Small intestine (tissue), 7 donors: ENCODE results near the gene RBFOX2. TPM values are rescaled to one million over a fixed set of nuclear protein-coding genes. Genes with fewer than 3 reads are reported as not detected.

Experiments used
- DNase-seq, 2 donors: peaks; one replicate each; pipeline versions ENCODE4 v3.0.0 to v3.0.0-alpha.2; 2013
- FAIRE-seq: peaks from 2 replicates; lab custom pipeline; 2012; peaks lifted over from hg19 to GRCh38; lab: Jason Lieb, UNC
- H3K27ac ChIP-seq, 3 donors: one replicate each; pipeline ENCODE4 v1.5.1; 2013; ENCODE audit warnings: low read length in 2 of 3, mild to moderate bottlenecking in 2 of 3, control low read depth in 1 of 3, inconsistent platforms in 1 of 3, low read depth in 1 of 3, moderate library complexity in 1 of 3
- H3K27me3 ChIP-seq, 3 donors: one replicate each; pipeline ENCODE4 v1.6.1; 2013; ENCODE audit warnings: low read length in 3 of 3, inconsistent platforms in 1 of 3; ENCODE audit not compliant: control insufficient read depth in 3 of 3, insufficient read depth in 3 of 3
- H3K36me3 ChIP-seq, 3 donors: one replicate each; pipeline ENCODE4 v1.6.1; 2013; ENCODE audit warnings: low read length in 3 of 3, inconsistent platforms in 1 of 3, low read depth in 1 of 3, mild to moderate bottlenecking in 1 of 3, moderate library complexity in 1 of 3; ENCODE audit not compliant: control insufficient read depth in 3 of 3, insufficient read depth in 2 of 3
- H3K4me1 ChIP-seq, 3 donors: one replicate each; pipeline ENCODE4 v1.6.1; 2013; ENCODE audit warnings: low read length in 2 of 3, inconsistent platforms in 1 of 3, low read depth in 1 of 3, mild to moderate bottlenecking in 1 of 3, moderate library complexity in 1 of 3; ENCODE audit not compliant: control insufficient read depth in 3 of 3, insufficient read depth in 2 of 3
- H3K4me3 ChIP-seq, 3 donors: one replicate each; pipeline ENCODE4 v1.5.1; 2013; ENCODE audit warnings: low read length in 3 of 3, control low read depth in 1 of 3, inconsistent platforms in 1 of 3, low read depth in 1 of 3, mild to moderate bottlenecking in 1 of 3, moderate library complexity in 1 of 3
- H3K9me3 ChIP-seq, 2 donors: one replicate each; pipeline ENCODE4 v1.6.1; 2013; ENCODE audit warnings: low read depth in 1 of 2, low read length in 1 of 2; ENCODE audit not compliant: control insufficient read depth in 2 of 2, insufficient read depth in 1 of 2
- WGBS, 3 donors: extraction: QIAGEN DNeasy Blood & Tissue Kit; methylation state at CpG; one replicate each; pipeline ENCODE4 v1.1.7; 2013; 5-methylcytosine and 5-hydroxymethylcytosine counted together
- polyA plus RNA-seq, 4 donors: library from polyadenylated mRNA; stranded (reverse) in 3 of 4; unstranded in 1 of 4; fragments of 200-250 nt in 3 of 4; fragments of 120-200 nt in 1 of 4; gene quantifications; one replicate each; pipeline versions ENCODE4 v1.2.1 to v1.2.3, GENCODE V29; 2013
- donor health status: healthy with polysubstance abuse.
- donor health status: control.
- donor health status: control.
- donor health status: Bipolar disorder and iron deficiency.
- donor health status: healthy.

RBFOX2 gene
- polyA plus RNA-seq, 4 donors: 12.3 to 43.1 (median 23.8) TPM

DNA sequence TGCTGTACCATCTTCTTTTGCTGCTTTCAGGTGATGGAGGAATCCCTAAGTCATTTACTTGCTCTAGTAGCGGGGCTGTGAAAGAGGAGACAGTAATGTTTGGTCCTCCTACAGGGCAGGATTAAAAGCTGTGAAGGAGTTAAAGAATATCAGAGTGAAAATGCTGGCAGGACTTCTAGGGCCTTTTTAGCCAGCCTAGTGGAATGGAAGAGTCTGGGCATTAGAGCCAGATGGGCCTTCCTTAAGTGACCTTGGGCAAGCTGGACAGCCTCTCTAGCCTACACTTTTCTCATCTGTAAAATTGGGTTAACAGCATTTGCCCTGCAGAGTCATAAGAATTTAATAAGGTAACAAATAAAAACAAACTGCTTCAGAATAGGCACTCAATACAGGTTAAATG, 114.7 kb downstream of the RBFOX2 start:
- H3K4me1 ChIP-seq: peaks cover 4 to 24% (median 8%) of the 10 kb centered on the region in 3 donors
- no peaks in the 10 kb centered on the region for H3K36me3 ChIP-seq
- no peaks in the 10 kb centered on the region for H3K27me3 ChIP-seq
- WGBS, 3 donors: 71 to 91% (median 74%) methylated on average over 1 of the region's 1 CpG
- peak overlapping the region in 1 of 3 donors; percentile 77 for H3K27ac ChIP-seq
- DNase-seq (no peak), FAIRE-seq (no peak)
- H3K9me3 ChIP-seq: no peaks in the 10 kb centered on the region
- no peak overlapping the region for H3K4me3 ChIP-seq

GRCh38 chr22:35912658-35913057, 116.0 kb downstream of the RBFOX2 start:
- Histone ChIP-seq H3K4me1 (peaks cover 4 to 24% (median 5%) of the 10 kb centered on the region in 3 donors), H3K27me3 (no peaks in the 10 kb centered on the region), H3K9me3 (no peaks in the 10 kb centered on the region), H3K36me3 (no peaks in the 10 kb centered on the region), H3K4me3 (no peak overlapping the region), H3K27ac (peak overlapping the region in 1 of 3 donors; percentile 57)
- 10 to 49% (median 21%) methylated on average over 1 of the region's 1 CpG for WGBS, 3 donors
- FAIRE-seq: no peak
- DNase-seq: peak; percentile 58 to 76

DNA sequence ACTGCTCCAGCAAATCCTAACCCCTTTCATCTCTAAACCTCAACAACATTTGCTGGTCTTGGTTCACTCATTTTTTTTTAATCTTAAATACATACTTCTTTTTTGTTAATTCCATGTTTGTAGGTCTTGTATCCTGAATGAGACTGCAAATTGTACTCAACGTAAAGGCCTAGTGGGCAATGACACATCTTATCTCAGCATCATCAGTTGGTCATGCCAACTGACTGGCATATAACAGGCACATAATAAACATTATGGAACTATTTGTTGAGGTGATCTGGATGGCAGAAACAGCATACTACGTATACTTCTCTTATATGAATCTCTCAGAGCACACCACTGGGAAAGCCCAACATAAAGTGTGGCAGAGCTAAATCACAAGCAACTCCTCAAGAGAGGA, 116.7 kb downstream of the RBFOX2 start:
- 46 to 77% (median 71%) methylated on average over 2 of the region's 2 CpGs for WGBS, 3 donors
- H3K27ac ChIP-seq: no peak overlapping the region
- peaks cover 4 to 24% (median 5%) of the 10 kb centered on the region in 3 donors for H3K4me1 ChIP-seq
- DNase-seq: no peak
- no peak for FAIRE-seq
- H3K36me3 ChIP-seq: no peaks in the 10 kb centered on the region
- no peaks in the 10 kb centered on the region for H3K9me3 ChIP-seq
- no peak overlapping the region for H3K4me3 ChIP-seq
- H3K27me3 ChIP-seq: no peaks in the 10 kb centered on the region

GRCh38 chr22:35910926-35911325, 117.7 kb downstream of the RBFOX2 start:
- WGBS, 3 donors: 51 to 67% (median 59%) methylated on average over 2 of the region's 2 CpGs
- DNase-seq: no peak
- H3K9me3 ChIP-seq: no peaks in the 10 kb centered on the region
- peaks cover 4 to 23% (median 5%) of the 10 kb centered on the region in 3 donors for H3K4me1 ChIP-seq
- H3K4me3 ChIP-seq: no peak overlapping the region
- H3K27ac ChIP-seq: no peak overlapping the region
- no peaks in the 10 kb centered on the region for H3K36me3 ChIP-seq
- FAIRE-seq: no peak
- H3K27me3 ChIP-seq: no peaks in the 10 kb centered on the region

DNA sequence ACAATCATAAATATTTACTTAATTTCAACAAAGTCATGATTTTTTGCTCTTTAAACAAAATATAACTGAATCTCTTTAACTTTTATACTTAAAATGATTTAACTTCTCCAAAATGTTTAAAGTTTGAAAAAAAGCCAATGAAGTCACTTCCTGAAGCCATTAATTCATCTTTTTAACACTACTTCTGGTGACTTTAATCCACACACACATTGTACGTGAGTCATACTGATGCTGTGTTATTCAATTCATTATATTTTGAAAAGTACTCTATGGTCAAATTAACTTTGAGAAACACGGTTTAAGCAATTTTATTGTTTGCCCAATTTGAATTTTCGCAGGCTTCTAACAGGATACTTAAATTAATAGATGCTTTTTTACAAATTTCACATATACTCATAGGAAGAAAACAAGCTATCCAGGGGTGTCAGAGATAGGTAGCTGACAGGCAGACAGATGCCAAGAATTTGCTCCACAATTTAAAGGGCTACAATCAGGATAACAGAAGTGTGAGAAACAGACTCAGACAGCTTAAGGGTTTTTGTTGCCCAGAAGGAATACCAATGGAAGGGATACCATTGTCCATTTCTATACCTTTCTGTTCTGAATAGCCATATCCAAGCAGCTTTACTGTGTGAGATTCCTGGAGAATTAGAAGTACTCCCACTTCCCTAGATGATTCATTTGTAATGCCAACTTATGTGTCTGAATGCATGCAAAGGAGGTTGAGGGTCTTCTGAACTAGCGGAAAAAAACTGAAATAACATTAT, 118.4 kb downstream of the RBFOX2 start:
- FAIRE-seq: no peak
- WGBS, 3 donors: 78 to 89% (median 83%) methylated on average over 4 of the region's 4 CpGs
- H3K4me1 ChIP-seq: peaks cover 0 to 16% (median 4%) of the 10 kb centered on the region in 3 donors

GRCh38 chr22:35905894-35906293, 122.7 kb downstream of the RBFOX2 start:
- H3K36me3 ChIP-seq: no peaks in the 10 kb centered on the region
- no peaks in the 10 kb centered on the region for H3K27me3 ChIP-seq
- WGBS, 3 donors: 80 to 98% (median 93%) methylated on average over 1 of the region's 1 CpG
- no peak for FAIRE-seq
- no peak for DNase-seq
- H3K9me3 ChIP-seq: no peaks in the 10 kb centered on the region
- peaks cover 0 to 4% (median 0%) of the 10 kb centered on the region in 3 donors for H3K4me1 ChIP-seq
- no peak overlapping the region for H3K27ac ChIP-seq
- H3K4me3 ChIP-seq: no peak overlapping the region

More for the DNA sequence above, 118.4 kb downstream of the RBFOX2 start:
- Histone ChIP-seq H3K4me3 (no peak overlapping the region), H3K9me3 (no peaks in the 10 kb centered on the region), H3K27ac (no peak overlapping the region), H3K27me3 (no peaks in the 10 kb centered on the region), H3K36me3 (no peaks in the 10 kb centered on the region)
- DNase-seq: no peak

- no peak for FAIRE-seq
- WGBS, 3 donors: 79 to 83% (median 82%) methylated on average over 6 of the region's 6 CpGs
- Histone ChIP-seq H3K4me3 (no peak overlapping the region), H3K27me3 (no peaks in the 10 kb centered on the region), H3K9me3 (no peaks in the 10 kb centered on the region), H3K27ac (no peak overlapping the region), H3K4me1 (peaks cover 0 to 4% (median 0%) of the 10 kb centered on the region in 3 donors), H3K36me3 (no peaks in the 10 kb centered on the region)
- DNase-seq: no peak
Measured at GRCh38 chr22:35904752-35905151, 123.9 kb downstream of the RBFOX2 start.

DNA sequence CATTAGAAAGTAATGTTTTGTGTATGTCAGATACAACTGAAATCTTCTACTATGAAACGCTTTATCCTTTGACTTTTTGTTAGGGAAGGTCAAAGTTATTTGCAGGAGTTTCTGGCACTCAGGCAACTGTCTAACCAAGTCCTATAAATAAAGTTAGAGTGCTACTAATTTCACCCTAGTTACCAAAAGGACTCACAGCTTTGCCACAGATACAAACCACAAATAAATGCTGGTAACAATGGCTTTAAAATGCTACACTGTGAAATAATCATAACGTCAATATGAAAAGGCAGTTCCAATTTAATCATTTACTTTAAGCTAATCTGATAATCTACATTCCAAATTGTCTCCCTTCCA, 124.3 kb downstream of the RBFOX2 start:
- no peak for FAIRE-seq
- Histone ChIP-seq H3K9me3 (no peaks in the 10 kb centered on the region), H3K27me3 (no peaks in the 10 kb centered on the region), H3K4me1 (peaks cover 0 to 4% (median 0%) of the 10 kb centered on the region in 3 donors), H3K27ac (no peak overlapping the region), H3K36me3 (no peaks in the 10 kb centered on the region), H3K4me3 (no peak overlapping the region)
- 36 to 58% (median 45%) methylated on average over 2 of the region's 2 CpGs for WGBS, 3 donors
- DNase-seq: no peak
